ENCODE results near the gene CRB1. TPM values are rescaled to one million over a fixed set of nuclear protein-coding genes. Genes with fewer than 3 reads are reported as not detected.

CRB1 gene
- total RNA-seq, 1 experiment from 2014 or later, result not detected

- no peak for TF ChIP-seq CTCF (conservative IDR thresholded peaks at IDR 0.05)
- H3K4me1 ChIP-seq (ENCODE audit: insufficient read depth, low read length), result no peaks in the 10 kb centered on the region
- no peak overlapping the region for H3K23ac ChIP-seq (ENCODE audit: insufficient read length, low read depth, low read length)
- H3K4me2 ChIP-seq (ENCODE audit: insufficient read depth, insufficient read length, low read length), result no peak overlapping the region
- H2BK5ac ChIP-seq (ENCODE audit: insufficient read length, low read length), result no peak overlapping the region
- no peaks in the 10 kb centered on the region for H3K79me1 ChIP-seq (ENCODE audit: insufficient read depth, low read depth, low read length, poor library complexity, severe bottlenecking)
- H2BK120ac ChIP-seq (ENCODE audit: low read depth, low read length, poor library complexity, severe bottlenecking), result no peak overlapping the region
- no peaks in the 10 kb centered on the region for H3K9me3 Mint-ChIP-seq
- H3K4ac ChIP-seq (ENCODE audit: low read depth, low read length), result no peak overlapping the region
- no peak overlapping the region for H2BK12ac ChIP-seq (ENCODE audit: insufficient read length, low read depth, low read length)
- no peaks in the 10 kb centered on the region for H3K23me2 ChIP-seq (ENCODE audit: insufficient read length, low read depth, low read length, poor library complexity, severe bottlenecking)
- peaks cover 0 to 5% of the 10 kb centered on the region in 2 experiments; a peak in 2 of 4 replicates for H3K4me1 Mint-ChIP-seq
- H3K27ac Mint-ChIP-seq, result no peak overlapping the region
- H3K18ac ChIP-seq (ENCODE audit: insufficient read length, low read depth, low read length), result no peak overlapping the region
- H3K27ac ChIP-seq (ENCODE audit: insufficient read length, low read depth, low read length), result no peak overlapping the region
- no peaks in the 10 kb centered on the region for H3K9me3 ChIP-seq (ENCODE audit: control insufficient read depth, low read depth, low read length)
- no peak overlapping the region for H3K14ac ChIP-seq (ENCODE audit: insufficient read depth, low read length)
- no peak overlapping the region for H2BK15ac ChIP-seq (ENCODE audit: low read depth, low read length)
- no peak for DNase-seq
- no peak overlapping the region for H2BK20ac ChIP-seq (ENCODE audit: low read depth, low read length, poor library complexity, severe bottlenecking)
- H3K56ac ChIP-seq (ENCODE audit: insufficient read length, low read depth, low read length), result no peak overlapping the region
- H3K79me2 ChIP-seq (ENCODE audit: insufficient read depth, low read length), result no peaks in the 10 kb centered on the region
- no peaks in the 10 kb centered on the region for H3K27me3 Mint-ChIP-seq (ENCODE audit: low read depth)
- no peak overlapping the region for H2AFZ ChIP-seq (ENCODE audit: low read length)
- H3K4me3 Mint-ChIP-seq, result no peak overlapping the region
- H3K9ac ChIP-seq (ENCODE audit: extremely low read depth, insufficient read length, low read length), result no peak overlapping the region
- H4K91ac ChIP-seq (ENCODE audit: insufficient read length, low read depth, low read length), result no peak overlapping the region
- no peaks in the 10 kb centered on the region for H3K27me3 ChIP-seq (ENCODE audit: insufficient read depth, low read length)
- H4K5ac ChIP-seq (ENCODE audit: insufficient read length, low read depth, low read length), result no peak overlapping the region
- H3T11ph ChIP-seq (ENCODE audit: low read length), result no peak overlapping the region
- no peaks in the 10 kb centered on the region for H3K36me3 Mint-ChIP-seq (ENCODE audit: insufficient read depth in 1 of 3, low read depth in 3 of 3)
- no peaks in the 10 kb centered on the region for H4K20me1 ChIP-seq (ENCODE audit: control insufficient read depth, insufficient read depth, insufficient read length)
- no peak overlapping the region for H2AK5ac ChIP-seq (ENCODE audit: insufficient read length, low read length)
- H4K8ac ChIP-seq (replicated peaks; ENCODE audit: insufficient read length, low read depth, low read length), result no peak overlapping the region
Measured at GRCh38 chr1:197362871-197363270, 94.8 kb downstream of the CRB1 start.
